Calu3 (cell line): ENCODE data around the gene RSL1D1. TPM values are rescaled to one million over a fixed set of nuclear protein-coding genes. Genes with fewer than 3 reads are reported as not detected.
A peak's percentile ranks its signal among the peaks of the same experiment; 100 is the strongest.

ENCODE experiments used
- BruUV-seq: library from RNA; stranded (reverse); fragments of 400-500 nt; replicated peaks from 2 replicates; lab custom pipeline; 2021; lab: Mats Ljungman, UMichigan
- CTCF ChIA-PET: fragments of 300-600 bp; sonication (Branson Sonifier 250); formaldehyde crosslinking; loops from one replicate; lab custom pipeline; 2022; ENCODE audit warnings: antibody characterized with exemption; lab: Charles Lee
- DNase-seq: peaks from one replicate; pipeline ENCODE4 v3.0.0; 2022
- H3K27ac Mint-ChIP-seq: one replicate; pipeline ENCODE4 v1.8.0; 2022; ENCODE audit warnings: mixed read lengths; ENCODE audit not compliant: unreplicated experiment
- H3K27me3 Mint-ChIP-seq: one replicate; pipeline ENCODE4 v1.8.0; 2022; ENCODE audit warnings: mixed read lengths; ENCODE audit not compliant: unreplicated experiment
- H3K36me3 Mint-ChIP-seq: one replicate; pipeline ENCODE4 v1.8.0; 2022; ENCODE audit warnings: mild to moderate bottlenecking, moderate library complexity, mixed read lengths; ENCODE audit not compliant: insufficient read depth, unreplicated experiment
- H3K4me1 Mint-ChIP-seq: one replicate; pipeline ENCODE4 v1.8.0; 2022; ENCODE audit warnings: mild to moderate bottlenecking, low read depth, mixed read lengths; ENCODE audit not compliant: unreplicated experiment
- H3K4me3 Mint-ChIP-seq: one replicate; pipeline ENCODE4 v1.8.0; 2022; ENCODE audit warnings: mild to moderate bottlenecking, low read depth, moderate library complexity, mixed read lengths; ENCODE audit not compliant: unreplicated experiment
- H3K9me3 Mint-ChIP-seq: one replicate; pipeline ENCODE4 v1.8.0; 2022; ENCODE audit warnings: low read depth, mixed read lengths; ENCODE audit not compliant: unreplicated experiment
- CTCF ChIP-seq: fragments of 200-600 bp; IDR thresholded peaks from one replicate; pipeline ENCODE4 v1.8.0; 2022; ENCODE audit warnings: antibody characterized with exemption; ENCODE audit not compliant: unreplicated experiment
- intact Hi-C: fragments of 100-400 bp; cut with micrococcal nuclease; formaldehyde crosslinking; loops from one replicate; pipeline ENCODE4 v1.10.0; 2022; ENCODE audit not compliant: unreplicated experiment
- total RNA-seq: library from RNA; stranded (reverse); gene quantifications from 2 replicates; pipeline ENCODE4 v1.2.3, GENCODE V29; 2022

Gene RSL1D1
- total RNA-seq, 1 experiment from 2014 or later = 239 TPM

GRCh38 chr16:11784038-11784369 is 67.3 kb downstream of the RSL1D1 start:
- BruUV-seq = no TSS peak
- H3K9me3 Mint-ChIP-seq = no peaks in the 10 kb centered on the region
- H3K27ac Mint-ChIP-seq = peak overlapping the region; percentile 89
- peaks cover 55% of the 10 kb centered on the region for H3K4me1 Mint-ChIP-seq
- peaks cover 67% of the 10 kb centered on the region for H3K36me3 Mint-ChIP-seq
- DNase-seq = no peak
- intact Hi-C loops = no loop called here
- H3K27me3 Mint-ChIP-seq = no peaks in the 10 kb centered on the region
- TF ChIP-seq CTCF = no peak
- H3K4me3 Mint-ChIP-seq = peak overlapping the region; percentile 38
- CTCF ChIA-PET = no interaction called here

Other genes with a start within 250 kb of the RSL1D1 start
- 26.0 and 31.3 TPM in 2 replicates for gene SNN, start 183.1 kb downstream of the RSL1D1 start, total RNA-seq
- gene TXNDC11, start 108.7 kb downstream of the RSL1D1 start, total RNA-seq = 51.3 and 52.1 TPM in 2 replicates
- 68.7 and 70.9 TPM in 2 replicates for gene ZC3H7A, start 54.3 kb downstream of the RSL1D1 start, total RNA-seq
- gene GSPT1, start 64.4 kb upstream of the RSL1D1 start, total RNA-seq = 221 and 223 TPM in 2 replicates
- 16.2 and 21.3 TPM in 2 replicates for gene NPIPB2, start 90.5 kb upstream of the RSL1D1 start, total RNA-seq
- not detected in 2 replicates for gene TNFRSF17, start 113.7 kb upstream of the RSL1D1 start, total RNA-seq
- gene SNX29, start 125.2 kb upstream of the RSL1D1 start, total RNA-seq = 18.5 and 18.7 TPM in 2 replicates